HG02623 (cell line): ENCODE data around the gene ARHGEF1.
"Not testable (repeated sequence)": the region's sequence is repeated elsewhere in the genome, so short reads cannot be mapped to it uniquely, and the experiment has no call there.

ENCODE experiments used
- ATAC-seq: cut with Tn5 transposase; IDR thresholded peaks from one replicate; pipeline ENCODE4 v1.9.1; 2021; ENCODE audit warnings: moderate library complexity; ENCODE audit not compliant: unreplicated experiment

ARHGEF1 gene

DNA sequence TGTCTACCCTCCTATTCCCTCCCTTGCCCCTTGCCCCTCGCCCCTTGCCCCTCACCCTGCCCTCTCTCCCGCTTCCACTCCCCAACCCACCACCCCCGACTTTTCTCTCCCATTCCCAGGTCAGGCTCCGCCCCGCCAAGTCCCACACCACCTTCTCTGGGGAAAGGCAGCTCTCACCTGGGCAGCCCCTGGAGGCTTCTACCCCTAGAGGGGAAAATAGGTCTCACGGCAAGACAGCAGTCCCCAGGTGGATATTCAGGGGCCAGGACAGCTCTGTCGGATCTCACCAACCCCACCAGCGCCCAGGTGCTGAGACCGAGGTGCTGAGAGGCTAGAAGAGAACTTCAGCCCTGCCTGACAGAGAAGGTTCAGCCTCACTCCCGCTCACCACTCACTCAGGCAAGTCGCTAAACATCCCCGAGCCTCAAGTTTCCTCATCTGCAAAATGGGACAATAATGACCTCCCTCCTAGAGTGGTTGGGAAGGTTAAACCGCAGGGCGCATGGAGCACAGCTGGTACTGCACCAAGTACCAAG is 46.6 kb downstream of the ARHGEF1 start:
- no peak for ATAC-seq

DNA sequence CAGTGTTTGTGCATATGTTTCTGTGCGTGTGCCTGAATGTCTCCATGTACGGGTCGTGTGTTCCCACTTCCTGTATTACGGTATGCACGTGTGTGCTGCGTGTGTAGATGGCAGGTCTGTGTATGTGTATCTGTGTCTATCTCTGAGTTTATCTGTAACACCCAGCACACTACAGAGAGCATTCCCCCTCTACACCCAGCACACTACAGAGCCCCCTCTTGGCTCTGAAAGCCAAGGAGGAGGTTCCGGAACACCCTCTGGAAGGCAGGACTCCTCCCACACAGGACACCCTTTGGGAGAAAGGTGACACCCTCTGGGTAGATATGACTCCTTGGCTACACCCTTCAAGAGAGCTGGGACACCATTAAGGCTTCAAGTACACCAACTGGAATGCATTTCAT is 47.3 kb downstream of the ARHGEF1 start:
- no peak for ATAC-seq

DNA sequence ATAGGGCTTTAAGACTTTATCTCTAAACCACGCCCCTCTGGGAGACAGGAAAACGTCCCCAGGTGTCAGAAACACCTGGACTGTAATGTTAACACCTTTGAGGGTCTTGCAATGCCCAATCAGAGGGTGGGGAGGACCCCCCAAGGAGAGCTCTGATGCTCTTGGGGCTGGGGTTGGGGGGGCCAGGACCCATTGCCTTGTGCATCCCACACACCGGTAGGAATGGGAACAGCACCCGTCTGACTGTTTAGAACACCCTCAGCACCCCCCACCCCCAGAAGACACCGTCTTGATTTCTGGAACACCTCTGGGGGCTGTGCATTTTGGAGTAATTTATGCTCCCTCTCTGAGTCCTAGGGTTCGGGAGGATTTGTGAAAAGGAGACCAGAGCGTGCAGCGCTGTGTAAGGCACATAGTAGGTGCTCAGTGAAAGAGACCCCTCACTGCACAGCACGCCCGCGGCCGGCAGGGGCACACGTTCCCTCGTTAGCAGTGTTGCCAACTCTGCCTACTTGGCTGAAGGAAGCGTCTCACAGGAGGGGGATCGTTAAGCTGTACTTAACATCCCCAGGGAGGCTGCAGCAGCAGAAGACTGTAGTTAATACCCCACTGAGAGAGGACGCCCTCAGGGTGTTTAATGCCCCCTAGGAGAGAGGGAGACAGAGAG is 48.1 kb downstream of the ARHGEF1 start:
- ATAC-seq = no peak

DNA sequence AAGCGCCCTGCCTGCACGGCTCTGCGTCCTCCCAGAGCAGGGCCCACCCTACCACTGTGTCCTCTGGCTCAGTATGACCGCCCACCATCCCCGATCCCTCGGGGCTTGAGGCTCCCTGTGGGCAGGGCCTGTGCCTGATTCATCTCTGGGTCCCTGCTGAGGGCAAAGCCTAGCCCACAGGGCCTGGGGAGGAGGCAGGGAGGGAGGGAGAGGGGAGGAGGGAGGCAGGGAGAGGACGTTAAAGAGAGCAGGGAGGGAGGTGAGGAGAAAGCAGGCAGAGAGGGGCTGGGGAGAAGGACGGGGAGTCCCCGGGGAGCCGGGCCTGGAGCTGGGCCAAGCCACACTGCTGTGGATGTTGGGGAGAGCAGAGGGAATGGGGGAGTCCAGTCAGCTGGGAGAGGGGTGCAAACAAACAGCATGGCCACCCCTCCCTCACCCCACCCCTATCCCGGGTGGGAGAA is 49.3 kb downstream of the ARHGEF1 start:
- ATAC-seq = no peak

GRCh38 chr19:41932720-41933332 is 49.8 kb downstream of the ARHGEF1 start:
- ATAC-seq = no peak

- ATAC-seq = no peak
Measured at GRCh38 chr19:41933693-41934426, 50.9 kb downstream of the ARHGEF1 start.

DNA sequence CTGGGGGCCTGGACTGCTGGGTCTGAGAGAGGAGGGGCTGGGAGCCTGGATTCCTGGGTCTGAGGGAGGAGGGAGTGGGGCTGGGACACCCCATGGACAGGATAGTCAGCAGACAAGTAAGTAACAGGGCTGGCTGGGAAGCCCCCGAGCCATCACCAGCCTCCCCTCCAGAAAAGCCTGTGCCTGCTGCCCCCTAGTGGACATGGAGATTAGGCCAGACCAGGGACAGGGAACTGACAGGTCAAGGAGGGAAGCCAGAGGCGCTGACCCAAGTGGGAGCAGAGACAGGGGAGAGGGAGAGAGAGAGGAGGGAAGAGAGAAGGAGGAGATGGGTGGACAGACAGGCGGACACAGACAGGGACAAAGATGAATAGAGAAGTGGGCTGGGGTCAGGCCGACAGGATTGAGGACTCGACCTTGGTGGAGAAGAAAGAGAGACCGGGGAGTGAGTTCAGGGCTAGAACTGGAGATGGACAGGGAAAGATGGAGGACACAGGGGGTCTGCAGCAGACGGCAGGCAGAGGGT is 51.9 kb downstream of the ARHGEF1 start:
- ATAC-seq = no peak

- ATAC-seq = no peak
Measured at GRCh38 chr19:41935760-41936415, 52.9 kb downstream of the ARHGEF1 start.

GRCh38 chr19:41936416-41936850 is 53.4 kb downstream of the ARHGEF1 start:
- no peak for ATAC-seq

DNA sequence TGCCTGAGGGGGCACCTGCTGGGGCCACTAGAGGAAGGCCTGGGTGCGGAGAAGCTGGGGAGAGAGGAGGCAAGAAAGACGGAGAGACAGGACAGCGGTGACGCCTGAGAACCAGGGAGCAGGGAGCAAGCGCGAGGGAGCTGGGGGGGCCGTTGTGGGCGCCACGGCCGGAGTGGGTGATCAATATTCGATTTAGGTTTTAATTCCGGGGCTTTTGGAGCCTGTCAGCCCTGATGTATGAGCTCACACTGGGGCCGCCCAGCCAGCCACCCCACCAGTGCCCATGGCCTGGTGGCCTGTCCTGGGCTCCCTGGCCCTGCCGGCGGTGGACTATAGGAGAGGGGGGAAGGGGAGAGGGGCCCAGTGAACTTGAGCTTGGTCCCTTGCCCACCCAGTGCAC is 54.0 kb downstream of the ARHGEF1 start:
- no peak for ATAC-seq

DNA sequence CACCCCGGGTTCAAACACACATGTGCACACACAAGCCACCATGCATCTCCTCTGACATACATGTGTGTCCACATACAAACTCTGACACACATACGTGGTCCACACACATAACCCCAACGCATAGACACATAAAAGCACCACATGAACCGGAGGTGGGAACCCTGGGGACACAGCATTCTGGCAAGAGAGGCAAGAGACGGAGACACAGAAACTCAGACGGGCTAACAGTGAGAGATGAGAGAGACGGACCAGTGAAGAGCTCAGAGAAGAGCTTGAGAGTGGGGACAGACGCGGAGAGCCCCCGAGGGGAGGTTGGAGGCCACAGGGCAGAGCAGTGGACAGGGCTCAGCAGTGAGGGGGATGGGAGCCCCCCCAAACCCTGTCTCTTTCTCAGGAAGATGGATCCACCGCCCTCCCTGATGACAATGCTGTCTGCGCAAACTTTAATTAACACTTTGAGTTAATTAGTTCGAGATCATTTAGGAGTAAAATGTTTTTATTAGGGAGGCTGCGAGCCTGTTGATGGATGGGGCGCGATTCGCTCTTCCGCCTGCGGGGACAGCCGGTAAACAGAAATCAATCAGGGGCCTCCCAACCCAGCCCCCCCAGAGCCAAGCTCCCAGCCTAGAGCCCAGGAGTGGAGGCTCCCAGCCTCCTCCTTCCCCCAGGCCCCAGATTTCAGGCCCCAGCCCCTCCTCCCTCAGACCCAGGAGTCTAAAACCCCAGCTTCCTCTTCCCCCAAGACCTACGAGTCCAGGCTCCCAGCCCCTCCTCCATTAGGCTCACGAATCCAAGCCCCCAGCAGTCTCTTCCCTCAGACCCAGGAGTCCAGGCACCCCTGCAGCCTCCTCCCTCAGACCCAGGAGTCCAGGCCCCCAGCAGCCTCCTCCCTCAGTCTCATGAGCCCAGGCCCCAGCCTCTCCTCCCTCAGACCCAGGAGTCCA is 54.8 kb downstream of the ARHGEF1 start:
- no peak for ATAC-seq

DNA sequence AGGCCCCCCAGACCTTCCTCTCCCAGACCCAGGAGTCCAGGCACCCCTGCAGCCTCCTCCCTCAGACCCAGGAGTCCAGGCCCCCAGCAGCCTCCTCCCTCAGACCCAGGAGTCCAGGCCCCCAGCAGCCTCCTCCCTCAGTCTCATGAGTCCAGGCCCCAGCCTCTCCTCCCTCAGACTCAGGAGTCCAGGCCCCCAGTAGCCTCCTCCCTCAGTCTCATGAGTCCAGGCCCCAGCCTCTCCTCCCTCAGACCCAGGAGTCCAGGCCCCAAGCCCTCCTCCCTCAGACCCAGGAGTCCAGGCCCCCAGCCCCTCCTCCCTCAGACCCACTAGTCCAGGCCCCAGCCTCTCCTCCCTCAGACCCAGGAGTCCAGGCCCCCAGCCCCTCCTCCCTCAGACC is 56.2 kb downstream of the ARHGEF1 start:
- not testable (repeated sequence) for ATAC-seq

DNA sequence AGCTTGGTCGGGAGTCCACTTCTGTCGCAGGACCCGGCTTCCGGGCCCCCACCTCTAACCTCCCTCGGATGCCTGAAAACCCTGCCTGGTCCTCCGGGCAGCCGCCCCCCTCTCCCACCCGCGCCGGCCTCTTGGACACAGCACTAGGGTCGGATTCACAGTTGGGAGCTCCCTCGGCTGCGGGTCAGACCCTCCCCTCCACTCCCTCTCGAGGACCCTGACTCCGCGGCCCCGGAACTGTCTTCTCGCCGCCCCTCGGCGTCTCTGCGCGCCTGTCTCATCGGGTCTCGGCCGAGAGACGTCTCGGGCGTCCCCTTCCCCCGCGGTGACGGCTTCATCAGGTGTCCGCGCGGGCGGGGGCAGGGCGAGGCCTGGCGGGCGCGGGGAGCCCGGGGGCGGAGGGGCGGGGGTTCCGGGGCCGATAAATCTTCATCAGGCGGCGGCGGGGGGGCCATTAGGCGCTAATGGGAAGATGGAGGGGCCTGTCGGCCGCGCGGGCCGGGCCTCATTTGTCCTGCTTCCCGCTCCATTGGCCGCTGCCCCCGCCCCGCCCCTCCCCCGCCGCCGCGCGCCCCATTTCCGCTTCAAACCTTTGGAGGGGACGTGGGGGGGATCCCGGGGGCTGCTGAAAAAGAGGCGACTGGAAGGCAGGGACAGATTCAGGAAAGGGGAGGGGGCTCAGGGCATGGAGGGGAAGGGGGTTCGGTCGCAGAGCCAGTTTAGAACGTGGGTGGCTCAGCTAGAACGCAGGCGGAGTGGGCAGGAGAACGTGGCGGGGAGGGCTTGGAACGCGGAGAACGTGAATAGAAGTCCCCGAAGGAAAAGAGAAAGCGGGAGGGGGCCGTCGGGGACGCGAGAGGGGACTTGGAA is 57.1 kb downstream of the ARHGEF1 start:
- no peak for ATAC-seq

GRCh38 chr19:41940731-41941409 is 57.9 kb downstream of the ARHGEF1 start:
- ATAC-seq = no peak

GRCh38 chr19:41941410-41942202 is 58.6 kb downstream of the ARHGEF1 start:
- no peak for ATAC-seq

- no peak for ATAC-seq
Measured at GRCh38 chr19:41944336-41944735, 61.4 kb downstream of the ARHGEF1 start.

GRCh38 chr19:41945135-41945766 is 62.3 kb downstream of the ARHGEF1 start:
- ATAC-seq = peak; percentile 84
